KMS-11 (cell line): ENCODE measurements around the gene BFAR.
A peak's percentile ranks its signal among the peaks of the same experiment; 100 is the strongest.
"Not testable (repeated sequence)": the region's sequence is repeated elsewhere in the genome, so short reads cannot be mapped to it uniquely, and the experiment has no call there.

Experiments used
- H2AFZ ChIP-seq: fragments of 200-600 bp; sonication (generic); 2 replicates; pipeline ENCODE4 v1.6.1; 2016; ENCODE audit warnings: antibody characterized with exemption, mixed run types, low read depth
- H3K27ac ChIP-seq: fragments of 200-600 bp; sonication (generic); 2 replicates; pipeline ENCODE4 v1.6.1; 2016; ENCODE audit warnings: mild to moderate bottlenecking, mixed run types
- H3K27me3 ChIP-seq: fragments of 200-600 bp; sonication (generic); 2 replicates; pipeline ENCODE4 v1.6.1; 2017; ENCODE audit warnings: mild to moderate bottlenecking, low read depth, mixed run types, moderate library complexity; ENCODE audit not compliant: insufficient read depth
- H3K36me3 ChIP-seq: fragments of 200-600 bp; sonication (generic); 2 replicates; pipeline ENCODE4 v1.6.1; 2017; ENCODE audit warnings: mild to moderate bottlenecking, mixed run types; ENCODE audit not compliant: insufficient read depth
- H3K4me1 ChIP-seq: fragments of 200-600 bp; sonication (generic); 2 replicates; pipeline ENCODE4 v1.6.1; 2016; ENCODE audit warnings: mild to moderate bottlenecking, low read depth, mixed run types; ENCODE audit not compliant: poor library complexity, severe bottlenecking
- H3K4me2 ChIP-seq: fragments of 200-600 bp; sonication (generic); 2 replicates; pipeline ENCODE4 v1.7.0; 2016; ENCODE audit warnings: mild to moderate bottlenecking, mixed run types
- H3K4me3 ChIP-seq: fragments of 200-600 bp; sonication (generic); IDR thresholded peaks from 2 replicates; pipeline ENCODE4 v1.6.1; 2017; ENCODE audit warnings: low read depth, low read length, mixed read lengths; ENCODE audit not compliant: insufficient read depth
- H3K79me2 ChIP-seq: fragments of 200-600 bp; sonication (generic); 2 replicates; pipeline ENCODE4 v1.6.1; 2016; ENCODE audit warnings: low read depth, mixed run types; ENCODE audit not compliant: insufficient read depth
- H3K9ac ChIP-seq: fragments of 200-600 bp; sonication (generic); 2 replicates; pipeline ENCODE4 v1.6.1; 2016; ENCODE audit warnings: mild to moderate bottlenecking, mixed run types
- H4K20me1 ChIP-seq: fragments of 200-600 bp; sonication (generic); 2 replicates; pipeline ENCODE4 v1.6.1; 2016; ENCODE audit warnings: mild to moderate bottlenecking, mixed run types; ENCODE audit not compliant: insufficient read depth
- CTCF ChIP-seq: fragments of 200-600 bp; sonication (generic); conservative IDR thresholded peaks from 2 replicates; pipeline ENCODE4 v1.6.1; 2017; ENCODE audit warnings: low read depth, mild to moderate bottlenecking, antibody characterized with exemption, low read length, moderate library complexity, mixed read lengths

Gene BFAR

GRCh38 chr16:14629919-14630619, 2.7 kb upstream of the BFAR start, which contains the start of gene PARN:
TSS of gene PARN (minus strand) at chr16:14630260. CDS start at chr16:14630125, 135 bp downstream.
- Histone ChIP-seq H3K4me3 (peak within 1 kb of the TSS; percentile 25), H4K20me1 (peaks cover 11% of the 10 kb centered on the region; the same call in 1 of the 2 replicates), H3K4me2 (peak within 1 kb of the TSS; percentile 73), H3K36me3 (peaks cover 5% of the 10 kb centered on the region; the same call in 1 of the 2 replicates), H3K27ac (peak within 1 kb of the TSS; percentile 70), H3K79me2 (peaks cover 35% of the 10 kb centered on the region), H2AFZ (peak within 1 kb of the TSS; percentile 75), H3K27me3 (no peaks in the 10 kb centered on the region), H3K9ac (peak within 1 kb of the TSS; percentile 87), H3K4me1 (peaks cover 33% of the 10 kb centered on the region)
- TF ChIP-seq CTCF = no peak

- Histone ChIP-seq H2AFZ (peak overlapping the region; percentile 75), H3K79me2 (peaks cover 42% of the 10 kb centered on the region), H3K4me1 (peaks cover 33% of the 10 kb centered on the region), H4K20me1 (peaks cover 12% of the 10 kb centered on the region), H3K9ac (peak overlapping the region; percentile 87; the same call in 1 of the 2 replicates), H3K27ac (peak overlapping the region; percentile 70), H3K4me2 (peak overlapping the region; percentile 56)
- H3K27me3 ChIP-seq, H3K36me3 ChIP-seq, H3K4me3 ChIP-seq: not testable (repeated sequence)
Measured at GRCh38 chr16:14630620-14631330, 2.0 kb upstream of the BFAR start.

GRCh38 chr16:14634389-14634725, 1.6 kb downstream of the BFAR start:
- peaks cover 27% of the 10 kb centered on the region for H3K4me1 ChIP-seq
- no peak overlapping the region for H2AFZ ChIP-seq
- no peak for TF ChIP-seq CTCF
- H3K9ac ChIP-seq = no peak overlapping the region
- H3K36me3 ChIP-seq = no peaks in the 10 kb centered on the region
- no peaks in the 10 kb centered on the region for H3K27me3 ChIP-seq
- H3K4me3 ChIP-seq = no peak overlapping the region
- H4K20me1 ChIP-seq = peaks cover 12% of the 10 kb centered on the region
- peak overlapping the region; percentile 87; the same call in 1 of the 2 replicates for H3K4me2 ChIP-seq
- H3K79me2 ChIP-seq = peaks cover 67% of the 10 kb centered on the region
- no peak overlapping the region for H3K27ac ChIP-seq

- Histone ChIP-seq H3K4me3 (no peak overlapping the region), H3K27ac (no peak overlapping the region), H3K27me3 (no peaks in the 10 kb centered on the region), H3K79me2 (peaks cover 78% of the 10 kb centered on the region), H3K4me1 (peaks cover 23% of the 10 kb centered on the region), H3K36me3 (no peaks in the 10 kb centered on the region), H3K4me2 (no peak overlapping the region), H3K9ac (no peak overlapping the region), H4K20me1 (peaks cover 12% of the 10 kb centered on the region), H2AFZ (no peak overlapping the region)
- no peak for TF ChIP-seq CTCF
Measured at GRCh38 chr16:14635395-14636165, 2.8 kb downstream of the BFAR start.

GRCh38 chr16:14636179-14636950, 3.6 kb downstream of the BFAR start:
- H2AFZ ChIP-seq, H3K27ac ChIP-seq, H3K4me2 ChIP-seq, H3K4me3 ChIP-seq, H3K27me3 ChIP-seq, H3K36me3 ChIP-seq, H3K9ac ChIP-seq: not testable (repeated sequence)
- H4K20me1 ChIP-seq = peaks cover 12% of the 10 kb centered on the region
- peaks cover 86% of the 10 kb centered on the region for H3K79me2 ChIP-seq
- H3K4me1 ChIP-seq = peaks cover 19% of the 10 kb centered on the region

GRCh38 chr16:14636951-14637240, 4.1 kb downstream of the BFAR start:
- Histone ChIP-seq H4K20me1 (peaks cover 12% of the 10 kb centered on the region), H3K79me2 (peaks cover 91% of the 10 kb centered on the region), H3K4me1 (peaks cover 16% of the 10 kb centered on the region)
- not testable (repeated sequence) for H3K4me2 ChIP-seq, H3K9ac ChIP-seq, H3K4me3 ChIP-seq, H2AFZ ChIP-seq, H3K27ac ChIP-seq, H3K27me3 ChIP-seq, H3K36me3 ChIP-seq
